RWPE2 (cell line): ENCODE data around the gene CTXN1.

ENCODE experiments used
- ATAC-seq: fragments of 200-7000 bp; cut with Tn5 transposase; 3 replicates; pipeline ENCODE4 v1.9.1; 2021; ENCODE audit warnings: low read depth
- DNase-seq: peaks from one replicate; pipeline ENCODE4 v3.0.0-alpha.2; 2020; ENCODE audit warnings: low spot score
- H3K27ac ChIP-seq: fragments of 450-650 bp; 2 replicates; pipeline ENCODE4 v1.5.1; 2017; ENCODE audit warnings: mild to moderate bottlenecking; ENCODE audit not compliant: poor library complexity, severe bottlenecking
- H3K27me3 ChIP-seq: fragments of 250-450 bp; sonication (Bioruptor Pico); 2 replicates; pipeline ENCODE4 v1.5.1; 2021; ENCODE audit warnings: mild to moderate bottlenecking, moderate library complexity; ENCODE audit not compliant: insufficient read depth, poor library complexity, severe bottlenecking
- H3K36me3 ChIP-seq: fragments of 250-450 bp; sonication (Bioruptor Pico); 2 replicates; pipeline ENCODE4 v1.5.1; 2020; ENCODE audit warnings: low read depth, mild to moderate bottlenecking, moderate library complexity
- H3K4me1 ChIP-seq: fragments of 250-450 bp; sonication (Bioruptor Pico); 2 replicates; pipeline ENCODE4 v1.5.1; 2021; ENCODE audit warnings: mild to moderate bottlenecking, moderate library complexity; ENCODE audit not compliant: insufficient read depth, poor library complexity, severe bottlenecking
- H3K4me3 ChIP-seq: fragments of 250-450 bp; sonication (Bioruptor Pico); 2 replicates; pipeline ENCODE4 v1.5.1; 2021; ENCODE audit warnings: mild to moderate bottlenecking, moderate library complexity; ENCODE audit not compliant: severe bottlenecking
- H3K9me3 ChIP-seq: fragments of 250-450 bp; sonication (Bioruptor Pico); 2 replicates; pipeline ENCODE4 v1.5.1; 2021; ENCODE audit warnings: mild to moderate bottlenecking, moderate library complexity; ENCODE audit not compliant: severe bottlenecking
- TF ChIP-seq, protein P1 (sequence below): fragments of 450-650 bp; IDR thresholded peaks from one replicate; pipeline ENCODE4 v1.5.1; 2017; ENCODE audit warnings: mild to moderate bottlenecking, moderate library complexity; ENCODE audit not compliant: poor library complexity, severe bottlenecking

CTXN1 gene

DNA sequence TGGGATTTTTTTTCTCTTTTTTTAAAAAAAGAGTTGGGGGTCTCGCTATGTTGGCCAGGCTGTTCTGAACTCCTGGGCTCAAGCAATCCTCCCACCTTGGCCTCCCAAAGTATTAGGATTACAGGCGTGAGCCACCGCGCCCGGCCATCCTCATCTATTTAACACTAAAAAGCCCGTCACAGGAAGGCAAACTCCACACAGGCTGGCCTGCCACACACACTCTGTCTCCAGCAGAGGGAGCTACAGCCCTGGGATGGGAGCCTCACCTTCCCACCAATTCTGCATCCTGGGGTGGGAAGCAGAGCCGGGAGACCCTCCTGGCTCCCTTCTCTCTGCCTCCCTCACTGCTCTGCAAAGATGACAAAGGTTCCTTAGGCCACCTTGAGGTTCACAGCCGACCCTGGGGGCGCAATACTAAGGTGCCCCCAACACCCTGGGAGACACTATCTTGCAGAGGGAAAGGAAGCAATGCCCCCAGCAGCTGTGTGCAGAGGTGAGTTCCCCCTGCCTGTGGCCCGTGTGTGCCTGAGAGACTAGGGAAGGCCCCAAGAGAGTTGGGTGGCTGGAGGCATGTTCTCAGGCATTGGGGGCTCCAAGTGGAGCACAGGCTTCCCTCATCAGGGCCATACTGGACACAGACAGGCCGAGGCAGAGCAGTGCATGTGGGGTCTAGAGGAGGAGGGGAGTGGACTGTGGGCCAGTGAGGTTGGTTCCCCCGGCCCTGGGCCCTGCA is 44.9 kb upstream of the CTXN1 start:
- no peaks in the 10 kb centered on the region for H3K4me1 ChIP-seq
- no peaks in the 10 kb centered on the region for H3K27me3 ChIP-seq
- no peak overlapping the region for H3K27ac ChIP-seq
- H3K36me3 ChIP-seq = peaks cover 58% of the 10 kb centered on the region
- H3K9me3 ChIP-seq = no peaks in the 10 kb centered on the region
- ATAC-seq = peak; percentile 60; the same call in 2 of the 3 replicates
- H3K4me3 ChIP-seq = no peak overlapping the region
- TF ChIP-seq, protein P1, sequence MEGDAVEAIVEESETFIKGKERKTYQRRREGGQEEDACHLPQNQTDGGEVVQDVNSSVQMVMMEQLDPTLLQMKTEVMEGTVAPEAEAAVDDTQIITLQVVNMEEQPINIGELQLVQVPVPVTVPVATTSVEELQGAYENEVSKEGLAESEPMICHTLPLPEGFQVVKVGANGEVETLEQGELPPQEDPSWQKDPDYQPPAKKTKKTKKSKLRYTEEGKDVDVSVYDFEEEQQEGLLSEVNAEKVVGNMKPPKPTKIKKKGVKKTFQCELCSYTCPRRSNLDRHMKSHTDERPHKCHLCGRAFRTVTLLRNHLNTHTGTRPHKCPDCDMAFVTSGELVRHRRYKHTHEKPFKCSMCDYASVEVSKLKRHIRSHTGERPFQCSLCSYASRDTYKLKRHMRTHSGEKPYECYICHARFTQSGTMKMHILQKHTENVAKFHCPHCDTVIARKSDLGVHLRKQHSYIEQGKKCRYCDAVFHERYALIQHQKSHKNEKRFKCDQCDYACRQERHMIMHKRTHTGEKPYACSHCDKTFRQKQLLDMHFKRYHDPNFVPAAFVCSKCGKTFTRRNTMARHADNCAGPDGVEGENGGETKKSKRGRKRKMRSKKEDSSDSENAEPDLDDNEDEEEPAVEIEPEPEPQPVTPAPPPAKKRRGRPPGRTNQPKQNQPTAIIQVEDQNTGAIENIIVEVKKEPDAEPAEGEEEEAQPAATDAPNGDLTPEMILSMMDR = peak; percentile 78
- DNase-seq = no peak

DNA sequence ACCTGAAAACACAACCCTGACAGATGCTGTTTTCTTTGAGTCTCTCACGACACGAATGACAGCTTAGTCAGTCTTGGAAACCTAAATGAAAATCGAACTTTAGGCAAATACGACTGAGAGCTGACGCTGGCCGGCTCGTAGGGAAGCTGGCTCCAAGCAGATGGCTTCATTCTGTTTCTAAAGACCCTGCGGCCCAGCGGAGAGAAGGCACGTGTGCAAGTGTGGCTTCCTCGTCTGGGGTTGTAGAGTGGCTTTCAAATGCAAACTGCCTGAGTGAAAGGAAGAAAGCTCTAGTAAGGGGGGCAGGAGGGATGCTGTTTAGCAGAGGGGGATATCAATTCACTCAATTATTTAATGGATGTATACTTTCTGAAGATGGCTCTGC is 43.6 kb upstream of the CTXN1 start:
- TF ChIP-seq, protein P1 = no peak
- H3K4me1 ChIP-seq = no peaks in the 10 kb centered on the region
- no peaks in the 10 kb centered on the region for H3K27me3 ChIP-seq
- ATAC-seq (no peak), DNase-seq (no peak)
- H3K9me3 ChIP-seq = no peaks in the 10 kb centered on the region
- H3K36me3 ChIP-seq = peaks cover 69% of the 10 kb centered on the region
- H3K27ac ChIP-seq = no peak overlapping the region
- no peak overlapping the region for H3K4me3 ChIP-seq

DNA sequence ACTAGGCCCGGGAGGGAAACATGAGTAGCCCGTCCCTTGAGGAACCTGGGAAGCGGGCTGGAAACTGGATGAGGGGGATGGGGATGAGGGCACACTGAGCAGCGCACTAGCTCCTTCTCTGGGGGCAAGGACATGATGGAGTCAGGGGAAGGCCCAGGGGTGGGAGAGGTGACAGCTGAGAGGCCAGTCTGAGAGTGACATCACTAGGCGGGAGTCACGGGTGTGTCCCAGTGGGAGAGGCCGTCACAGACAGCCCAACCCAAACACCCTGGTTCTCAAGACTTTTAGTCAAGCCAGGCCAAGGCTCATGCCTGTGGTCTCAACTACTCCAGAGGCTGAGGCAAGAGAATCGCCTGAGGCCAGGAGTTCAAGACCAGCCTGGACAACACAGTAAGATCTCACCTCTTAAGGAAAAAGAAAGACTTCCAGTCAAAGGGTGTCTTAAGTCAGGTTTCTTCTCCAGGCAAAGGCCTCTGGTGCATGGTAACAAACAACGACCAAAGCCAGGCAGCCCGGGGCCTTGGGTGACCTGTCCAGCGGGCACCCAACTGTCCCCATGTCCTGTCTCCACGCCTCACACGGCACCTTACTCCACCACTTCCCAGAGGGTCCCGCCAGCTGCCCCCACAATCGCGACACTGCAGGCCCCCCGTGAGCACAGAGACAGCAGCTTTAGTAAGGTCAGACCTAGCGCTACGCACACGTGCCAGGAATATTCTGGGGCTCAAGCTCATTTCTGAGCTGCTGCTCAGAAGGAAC is 43.0 kb upstream of the CTXN1 start:
- no peak for ATAC-seq
- Histone ChIP-seq H3K36me3 (peaks cover 71% of the 10 kb centered on the region), H3K4me1 (no peaks in the 10 kb centered on the region)

DNA sequence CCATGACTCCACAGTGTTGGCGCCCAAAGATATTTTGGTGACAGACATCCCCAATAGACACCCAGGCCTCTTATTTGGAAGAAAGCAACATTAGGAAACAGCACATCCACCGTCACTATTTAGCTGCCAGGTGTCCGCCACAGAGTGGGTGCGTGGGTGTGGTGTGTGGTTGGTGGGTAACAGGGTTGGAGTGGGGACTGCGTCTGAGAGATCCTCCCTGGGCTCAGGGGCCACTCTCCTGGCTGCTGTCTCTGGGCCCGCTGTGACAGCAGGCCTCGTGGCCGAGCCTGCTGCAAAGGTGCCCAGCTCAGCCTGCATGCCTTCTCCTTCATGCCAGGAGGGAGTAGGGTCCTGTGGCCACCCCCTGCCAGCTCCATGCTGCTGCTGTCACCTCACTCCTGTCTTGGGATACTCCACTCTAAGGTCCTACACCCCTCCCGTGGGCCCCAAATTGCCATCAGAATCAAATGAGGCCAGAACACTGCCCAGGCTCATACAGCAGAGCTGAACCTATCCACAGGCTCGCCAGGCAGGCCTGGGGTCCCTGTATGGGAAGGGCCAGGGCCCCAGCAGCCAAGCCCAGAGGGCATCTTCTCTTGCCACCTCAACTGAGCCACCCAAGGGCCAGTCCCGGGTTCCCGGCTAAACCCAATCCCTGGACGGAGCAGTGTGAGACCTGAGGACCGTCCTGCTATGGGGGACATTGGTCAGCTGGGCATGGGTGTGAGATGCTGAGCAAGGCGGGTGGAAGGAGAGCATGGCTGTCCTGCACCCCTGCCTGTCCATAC is 42.3 kb upstream of the CTXN1 start:
- H3K27ac ChIP-seq = no peak overlapping the region
- H3K9me3 ChIP-seq = no peaks in the 10 kb centered on the region
- ATAC-seq = no peak
- H3K27me3 ChIP-seq = no peaks in the 10 kb centered on the region
- TF ChIP-seq, protein P1 = no peak
- H3K4me1 ChIP-seq = no peaks in the 10 kb centered on the region
- no peak for DNase-seq
- H3K36me3 ChIP-seq = peaks cover 68% of the 10 kb centered on the region
- no peak overlapping the region for H3K4me3 ChIP-seq

More for the DNA sequence above, 43.0 kb upstream of the CTXN1 start:
- Histone ChIP-seq H3K9me3 (no peaks in the 10 kb centered on the region), H3K27me3 (no peaks in the 10 kb centered on the region), H3K4me3 (no peak overlapping the region), H3K27ac (no peak overlapping the region)
- TF ChIP-seq, protein P1 = no peak
- DNase-seq = no peak
